Muscle of arm (tissue), 12 donors: ENCODE results near the gene SLC38A8. TPM values are rescaled to one million over a fixed set of nuclear protein-coding genes. Genes with fewer than 3 reads are reported as not detected.

Experiments used
- DNase-seq: peaks from one replicate; pipeline ENCODE4 v3.0.0-alpha.2; 2013
- polyA plus RNA-seq, 12 donors: library from polyadenylated mRNA; unstranded; fragments of 120-200 nt; gene quantifications; one replicate each; pipeline ENCODE4 v1.2.1, GENCODE V29; 2013; ENCODE audit not compliant: insufficient read length in 12 of 12

The SLC38A8 gene
- polyA plus RNA-seq, 12 donors, result not detected

- no peak for DNase-seq
Measured at GRCh38 chr16:84000989-84001642, 41.5 kb downstream of the SLC38A8 start.

DNA sequence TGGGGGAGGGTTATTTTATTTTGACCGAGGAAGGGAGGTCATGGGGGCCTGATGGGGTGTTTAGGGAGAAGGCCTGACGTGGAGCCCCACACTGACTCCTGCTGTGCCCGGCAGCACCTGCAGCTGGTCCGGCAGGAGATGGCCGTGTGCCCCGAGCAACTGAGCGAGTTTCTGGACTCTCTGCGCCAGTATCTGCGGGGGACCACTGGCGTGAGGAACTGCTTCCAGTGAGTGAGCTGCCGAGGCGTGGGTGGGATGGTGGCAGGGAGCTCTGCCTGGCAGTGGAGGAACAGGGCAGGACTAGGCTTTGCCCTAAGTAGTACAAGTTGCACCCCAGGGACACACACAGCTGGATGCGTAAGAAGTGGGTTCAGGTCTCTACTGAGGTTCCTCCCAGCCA, 44.5 kb downstream of the SLC38A8 start:
- no peak for DNase-seq

GRCh38 chr16:83996481-83997252, 45.9 kb downstream of the SLC38A8 start:
- no peak for DNase-seq

GRCh38 chr16:83995754-83996153, 46.8 kb downstream of the SLC38A8 start:
- no peak for DNase-seq

GRCh38 chr16:83994703-83995102, 47.9 kb downstream of the SLC38A8 start:
- DNase-seq, result no peak

DNA sequence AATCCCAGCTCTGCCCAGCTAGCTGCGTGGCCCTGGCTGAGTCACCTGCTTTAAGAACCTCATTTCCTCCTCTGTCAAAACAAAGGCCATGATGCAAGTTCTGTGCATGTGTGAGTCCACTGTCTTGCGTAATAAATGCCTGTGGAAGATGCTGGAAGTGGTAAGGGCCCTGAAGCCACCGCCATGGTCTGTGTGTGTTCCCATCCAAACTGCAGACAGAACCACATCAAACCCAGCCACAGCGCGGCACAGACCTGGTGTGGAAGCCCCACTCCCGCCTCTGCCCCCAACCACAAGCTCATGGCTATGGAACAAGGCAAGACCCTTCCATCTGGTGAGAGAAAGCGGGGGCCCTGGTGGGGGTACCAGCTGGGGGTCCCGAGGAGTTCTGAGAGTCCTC, 48.5 kb downstream of the SLC38A8 start:
- DNase-seq, result no peak

- no peak for DNase-seq
Measured at GRCh38 chr16:83992624-83993023, 50.0 kb downstream of the SLC38A8 start.

DNA sequence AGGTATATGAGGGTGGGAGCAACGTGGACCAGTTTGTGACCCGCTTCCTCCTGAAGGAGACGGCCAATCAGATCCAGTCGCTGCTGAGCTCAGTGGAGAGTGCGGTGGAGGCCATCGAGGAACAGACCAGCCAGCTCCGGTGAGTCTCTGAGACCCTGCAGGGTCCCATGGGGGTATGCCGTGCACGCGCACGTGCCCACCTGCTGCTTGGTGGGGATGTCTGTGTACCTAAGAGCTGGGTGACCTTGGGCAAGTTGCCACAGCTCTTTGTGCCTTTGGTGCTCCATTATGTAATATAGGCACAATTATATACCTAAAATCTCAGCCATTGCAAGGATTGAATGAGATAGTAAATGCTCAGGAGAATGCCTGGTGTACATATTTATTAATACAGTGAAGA, 52.1 kb downstream of the SLC38A8 start:
- DNase-seq, result no peak

GRCh38 chr16:83989300-83989699, 53.3 kb downstream of the SLC38A8 start:
- no peak for DNase-seq

GRCh38 chr16:83983491-83983890, 59.1 kb downstream of the SLC38A8 start:
- no peak for DNase-seq

- no peak for DNase-seq
Measured at GRCh38 chr16:83981799-83982198, 60.8 kb downstream of the SLC38A8 start.

- no peak for DNase-seq
Measured at GRCh38 chr16:83980794-83981193, 61.8 kb downstream of the SLC38A8 start.

DNA sequence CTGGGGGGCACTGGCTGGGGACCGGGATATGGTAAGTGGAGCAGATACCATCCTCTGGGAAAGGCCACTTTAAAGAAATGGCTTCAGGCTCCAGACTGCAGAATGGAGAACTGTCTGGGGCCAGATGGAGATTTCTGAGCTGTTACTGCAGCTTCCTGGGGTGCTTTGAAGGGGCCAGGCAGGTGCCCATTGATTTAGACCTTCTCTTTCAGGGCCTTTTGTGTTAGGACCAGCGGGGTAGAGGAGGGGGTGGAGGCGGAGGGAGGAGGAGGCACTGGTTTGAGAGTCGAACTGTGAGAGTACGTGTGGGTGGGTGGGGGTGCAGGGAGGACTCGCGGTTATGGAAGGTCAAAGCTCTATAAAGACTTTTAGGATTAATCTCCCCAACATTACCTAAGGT, 63.2 kb downstream of the SLC38A8 start:
- no peak for DNase-seq

GRCh38 chr16:83978401-83978904, 64.1 kb downstream of the SLC38A8 start:
- DNase-seq, result no peak

GRCh38 chr16:83977056-83977815, 65.4 kb downstream of the SLC38A8 start:
- DNase-seq, result no peak

- DNase-seq, result no peak
Measured at GRCh38 chr16:83975590-83976260, 66.9 kb downstream of the SLC38A8 start.

- DNase-seq, result no peak
Measured at GRCh38 chr16:83974475-83974874, 68.1 kb downstream of the SLC38A8 start.

GRCh38 chr16:83973581-83974385, 68.8 kb downstream of the SLC38A8 start:
- DNase-seq, result no peak

DNA sequence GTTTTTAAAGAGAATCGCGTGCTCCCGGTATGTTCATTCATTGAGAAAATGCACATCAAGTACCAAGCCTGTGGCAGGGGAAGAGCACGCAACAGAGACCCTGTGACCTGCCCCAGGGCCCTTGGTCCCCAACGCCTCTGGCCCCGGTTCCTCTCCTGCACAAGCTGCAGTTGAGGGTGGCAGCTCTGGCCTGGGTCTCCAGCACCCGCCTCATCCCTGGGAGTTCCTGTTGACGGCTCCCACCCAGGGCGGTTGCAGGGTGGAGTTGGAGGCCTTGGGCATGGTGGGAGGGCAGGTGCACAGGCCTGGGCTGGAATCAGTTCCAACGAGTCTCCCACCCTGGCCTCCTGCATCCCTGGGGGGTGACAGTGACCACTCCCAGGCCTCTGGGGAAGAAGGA, 69.5 kb downstream of the SLC38A8 start:
- DNase-seq, result no peak

DNA sequence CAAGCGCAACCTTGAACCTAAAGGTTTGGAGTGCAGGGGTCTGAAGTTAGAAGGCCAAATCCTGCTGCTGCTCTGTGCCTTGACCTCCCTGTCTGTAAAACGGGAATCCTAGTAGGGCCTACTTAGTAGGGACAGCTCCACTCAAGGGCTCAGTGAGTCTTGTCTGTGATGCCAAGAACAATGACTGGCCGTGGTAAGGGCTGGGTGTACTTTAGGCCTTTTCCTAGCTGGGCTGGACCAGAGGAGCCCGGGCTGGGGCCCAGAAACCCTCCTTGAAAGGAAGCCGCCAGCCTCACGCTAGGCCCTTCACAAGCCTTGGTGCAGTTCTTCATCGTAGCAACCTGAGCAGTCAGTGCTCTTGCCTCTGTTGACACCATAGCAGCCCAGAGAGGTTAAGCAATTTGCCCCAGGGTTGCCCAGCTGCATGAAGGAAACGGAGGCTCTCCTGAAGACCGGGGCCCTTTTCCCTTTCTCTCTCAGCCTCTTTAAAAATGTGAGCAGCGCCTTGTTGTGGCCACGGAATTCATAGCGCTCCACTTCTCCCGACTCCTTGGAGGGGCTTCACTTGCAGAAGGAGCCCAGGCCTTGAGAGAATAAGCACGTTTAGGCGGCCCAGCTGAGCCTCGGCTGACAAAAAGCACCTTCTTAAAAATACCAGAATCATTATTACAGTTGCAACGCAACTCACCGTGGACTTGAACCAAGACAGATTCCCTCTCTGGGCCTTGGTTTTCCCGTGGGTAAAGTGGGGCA, 70.2 kb downstream of the SLC38A8 start:
- no peak for DNase-seq
